ENCODE measurements around the gene PNPLA3.

- no peak for TF ChIP-seq CTCF (conservative IDR thresholded peaks at IDR 0.05; ENCODE audit: low read length)
- TF ChIP-seq EZH2phosphoT487 (IDR thresholded peaks at IDR 0.05; ENCODE audit: borderline replicate concordance, low read depth, low read length), result no peak
These were observed 34.3 kb downstream of the PNPLA3 start for GRCh38 chr22:43957871-43958270.

Measured in OCI-LY7 (cell line).